PC-3 (cell line): Measurements from ENCODE around the gene STRN3. TPM values are rescaled to one million over a fixed set of nuclear protein-coding genes. Genes with fewer than 3 reads are reported as not detected.
"Not testable (repeated sequence)": the region's sequence is repeated elsewhere in the genome, so short reads cannot be mapped to it uniquely, and the experiment has no call there.

ENCODE experiments used
- ATAC-seq: fragments of 200-7000 bp; cut with Tn5 transposase; 2 replicates; pipeline ENCODE4 v1.9.1; 2020; ENCODE audit warnings: mild to moderate bottlenecking, moderate library complexity
- BruUV-seq: library from RNA; stranded (reverse); fragments of 400-500 nt; replicated peaks from 2 replicates; lab custom pipeline; 2021; lab: Mats Ljungman, UMichigan
- CTCF ChIA-PET: fragments of 300-600 bp; sonication (Branson Sonifier 250); formaldehyde crosslinking; loops from one replicate; lab custom pipeline; 2022; ENCODE audit warnings: antibody characterized with exemption; lab: Charles Lee
- POLR2A ChIA-PET: fragments of 300-600 bp; sonication (Branson Sonifier 250); formaldehyde crosslinking; loops from one replicate; lab custom pipeline; 2022; ENCODE audit warnings: antibody characterized with exemption; ENCODE audit not compliant: unreplicated experiment; lab: Charles Lee
- DNase-seq: peaks from one replicate; pipeline ENCODE4 v3.0.0-alpha.2; 2015
- H2AFZ ChIP-seq: fragments of 300-600 bp; sonication (generic); 2 replicates; pipeline ENCODE4 v1.6.0; 2016; ENCODE audit warnings: antibody characterized with exemption, low read length
- H3F3A ChIP-seq: fragments of 300-600 bp; sonication (generic); one replicate; pipeline ENCODE4 v1.6.0; 2017; ENCODE audit warnings: antibody characterized with exemption, low read length, control low read depth, mild to moderate bottlenecking; ENCODE audit not compliant: unreplicated experiment
- H3K27ac ChIP-seq: fragments of 300-600 bp; sonication (generic); 2 replicates; pipeline ENCODE4 v1.5.1; 2016; ENCODE audit warnings: mild to moderate bottlenecking, low read length
- H3K27me3 ChIP-seq: fragments of 300-600 bp; sonication (generic); 2 replicates; pipeline ENCODE4 v1.6.1; 2016; ENCODE audit warnings: low read length, mixed read lengths
- H3K36me3 ChIP-seq: fragments of 300-600 bp; sonication (generic); 2 replicates; pipeline ENCODE4 v1.6.1; 2016; ENCODE audit warnings: low read depth, mixed run types, low read length, mixed read lengths
- H3K4me1 ChIP-seq: fragments of 300-600 bp; sonication (generic); 2 replicates; pipeline ENCODE4 v1.5.1; 2016; ENCODE audit warnings: low read length; ENCODE audit not compliant: insufficient read depth
- H3K4me2 ChIP-seq: fragments of 300-600 bp; sonication (generic); 2 replicates; pipeline ENCODE4 v1.6.0; 2016; ENCODE audit warnings: low read length
- H3K4me3 ChIP-seq: fragments of 300-600 bp; sonication (generic); 2 replicates; pipeline ENCODE4 v1.5.1; 2016; ENCODE audit warnings: mild to moderate bottlenecking, low read length, mixed read lengths
- H3K79me2 ChIP-seq: fragments of 300-600 bp; sonication (generic); 2 replicates; pipeline ENCODE4 v1.6.1; 2017; ENCODE audit warnings: low read length, mixed read lengths
- H3K9ac ChIP-seq: fragments of 300-600 bp; sonication (generic); 2 replicates; pipeline ENCODE4 v1.6.0; 2016; ENCODE audit warnings: mild to moderate bottlenecking, low read length
- H3K9me2 ChIP-seq: fragments of 300-600 bp; sonication (generic); replicated peaks from 2 replicates; pipeline ENCODE4 v1.6.1; 2016; ENCODE audit warnings: mixed run types, low read length, mixed read lengths
- H3K9me3 ChIP-seq: fragments of 300-600 bp; sonication (generic); 2 replicates; pipeline ENCODE4 v1.6.1; 2016; ENCODE audit warnings: low read length, mixed read lengths
- H4K20me1 ChIP-seq: fragments of 300-600 bp; sonication (generic); 2 replicates; pipeline ENCODE4 v1.6.1; 2016; ENCODE audit warnings: low read length, mixed read lengths
- EZH2 ChIP-seq: fragments of 300-600 bp; sonication (generic); IDR thresholded peaks from one replicate; pipeline ENCODE4 v1.6.1; 2017; ENCODE audit warnings: antibody characterized with exemption, mild to moderate bottlenecking, low read length; ENCODE audit not compliant: unreplicated experiment
- EZH2phosphoT487 ChIP-seq: fragments of 300-600 bp; sonication (generic); IDR thresholded peaks from 2 replicates; pipeline ENCODE4 v1.6.1; 2018; ENCODE audit warnings: mild to moderate bottlenecking, antibody characterized with exemption, low read length, borderline replicate concordance
- intact Hi-C: fragments of 100-400 bp; cut with micrococcal nuclease; formaldehyde crosslinking; loops from 2 replicates; pipeline ENCODE4 v1.9.0; 2023
- total RNA-seq: library from RNA; depleted of rRNA; stranded (reverse); fragments of >200 nt; gene quantifications from 2 replicates; pipeline ENCODE4 v1.2.3, GENCODE V29; 2014
- TF ChIP-seq, protein P1 (sequence below): fragments of 300-600 bp; sonication (generic); conservative IDR thresholded peaks from 2 replicates; pipeline ENCODE4 v1.5.1; 2017; ENCODE audit warnings: antibody characterized with exemption, low read depth, mild to moderate bottlenecking, low read length

The STRN3 gene
- total RNA-seq, 1 experiment from 2014 or later = 41.4 TPM

DNA sequence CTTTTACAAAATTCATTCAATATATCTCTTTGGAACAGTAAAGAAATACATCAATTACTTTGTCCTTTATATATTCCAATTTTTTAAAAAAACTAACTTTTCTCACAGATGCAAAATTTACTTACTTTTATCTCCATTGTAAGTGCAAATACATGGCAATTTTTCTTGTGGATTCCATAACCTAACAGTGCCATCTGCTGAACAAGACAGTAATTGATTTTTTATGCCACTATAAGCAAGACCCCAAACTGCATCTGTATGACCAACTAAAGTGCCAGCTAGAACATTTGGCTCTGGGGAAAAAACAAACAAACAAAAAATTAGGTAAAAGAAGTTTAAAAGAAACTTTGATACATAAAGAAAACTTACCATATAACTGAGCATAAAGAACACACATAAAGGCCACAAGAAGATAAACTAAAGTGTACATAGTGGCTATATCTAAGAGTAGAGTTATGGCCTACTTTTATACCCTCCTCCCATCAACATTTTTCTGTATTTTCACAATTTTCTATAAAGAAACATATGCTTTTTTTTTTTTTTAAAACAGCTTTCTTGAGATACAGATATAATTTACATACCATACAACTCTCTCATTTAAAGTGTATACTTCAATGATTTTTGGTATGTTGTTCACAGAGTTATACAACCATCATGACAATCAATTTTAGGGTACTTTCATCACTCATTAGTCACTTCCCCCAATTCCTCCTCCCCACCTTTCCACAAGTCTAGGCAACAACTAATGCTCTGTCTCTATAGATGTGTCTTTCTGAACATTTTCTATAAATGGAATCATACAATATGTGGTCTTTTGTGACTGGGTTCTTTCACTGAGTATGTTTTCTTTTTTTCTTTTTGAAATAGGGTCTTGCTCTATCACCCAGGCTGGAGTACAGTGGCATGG, 119.2 kb downstream of the STRN3 start:
- BruUV-seq = no TSS peak
- ChIA-PET CTCF (interaction anchor here (0.7 kb wide), 1 partner anchor 9 kb away, joined by 3 read pairs; no protein-coding TSS in a partner anchor), POLR2A (interaction anchor here (0.5 kb wide), 1 partner anchor 94 kb away, joined by 8 read pairs; no protein-coding TSS in a partner anchor)
- Histone ChIP-seq H3K36me3 (peaks cover 31% of the 10 kb centered on the region), H3F3A (no peaks in the 10 kb centered on the region), H3K4me3 (no peak overlapping the region), H3K4me2 (no peak overlapping the region), H2AFZ (no peak overlapping the region), H4K20me1 (no peaks in the 10 kb centered on the region), H3K4me1 (no peaks in the 10 kb centered on the region), H3K79me2 (no peaks in the 10 kb centered on the region), H3K9me2 (no peaks in the 10 kb centered on the region), H3K9me3 (no peaks in the 10 kb centered on the region), H3K27me3 (no peaks in the 10 kb centered on the region), H3K27ac (no peak overlapping the region), H3K9ac (no peak overlapping the region)
- DNase-seq (peak; percentile 53), ATAC-seq (peak; percentile 76)
- TF ChIP-seq, protein P1, sequence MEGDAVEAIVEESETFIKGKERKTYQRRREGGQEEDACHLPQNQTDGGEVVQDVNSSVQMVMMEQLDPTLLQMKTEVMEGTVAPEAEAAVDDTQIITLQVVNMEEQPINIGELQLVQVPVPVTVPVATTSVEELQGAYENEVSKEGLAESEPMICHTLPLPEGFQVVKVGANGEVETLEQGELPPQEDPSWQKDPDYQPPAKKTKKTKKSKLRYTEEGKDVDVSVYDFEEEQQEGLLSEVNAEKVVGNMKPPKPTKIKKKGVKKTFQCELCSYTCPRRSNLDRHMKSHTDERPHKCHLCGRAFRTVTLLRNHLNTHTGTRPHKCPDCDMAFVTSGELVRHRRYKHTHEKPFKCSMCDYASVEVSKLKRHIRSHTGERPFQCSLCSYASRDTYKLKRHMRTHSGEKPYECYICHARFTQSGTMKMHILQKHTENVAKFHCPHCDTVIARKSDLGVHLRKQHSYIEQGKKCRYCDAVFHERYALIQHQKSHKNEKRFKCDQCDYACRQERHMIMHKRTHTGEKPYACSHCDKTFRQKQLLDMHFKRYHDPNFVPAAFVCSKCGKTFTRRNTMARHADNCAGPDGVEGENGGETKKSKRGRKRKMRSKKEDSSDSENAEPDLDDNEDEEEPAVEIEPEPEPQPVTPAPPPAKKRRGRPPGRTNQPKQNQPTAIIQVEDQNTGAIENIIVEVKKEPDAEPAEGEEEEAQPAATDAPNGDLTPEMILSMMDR = peak; percentile 76
- no peak for TF ChIP-seq EZH2
- intact Hi-C loops = loop anchor here (2.0 to 10.0 kb wide), 2 partner anchors 202 to 250 kb away; no protein-coding TSS in a partner anchor

DNA sequence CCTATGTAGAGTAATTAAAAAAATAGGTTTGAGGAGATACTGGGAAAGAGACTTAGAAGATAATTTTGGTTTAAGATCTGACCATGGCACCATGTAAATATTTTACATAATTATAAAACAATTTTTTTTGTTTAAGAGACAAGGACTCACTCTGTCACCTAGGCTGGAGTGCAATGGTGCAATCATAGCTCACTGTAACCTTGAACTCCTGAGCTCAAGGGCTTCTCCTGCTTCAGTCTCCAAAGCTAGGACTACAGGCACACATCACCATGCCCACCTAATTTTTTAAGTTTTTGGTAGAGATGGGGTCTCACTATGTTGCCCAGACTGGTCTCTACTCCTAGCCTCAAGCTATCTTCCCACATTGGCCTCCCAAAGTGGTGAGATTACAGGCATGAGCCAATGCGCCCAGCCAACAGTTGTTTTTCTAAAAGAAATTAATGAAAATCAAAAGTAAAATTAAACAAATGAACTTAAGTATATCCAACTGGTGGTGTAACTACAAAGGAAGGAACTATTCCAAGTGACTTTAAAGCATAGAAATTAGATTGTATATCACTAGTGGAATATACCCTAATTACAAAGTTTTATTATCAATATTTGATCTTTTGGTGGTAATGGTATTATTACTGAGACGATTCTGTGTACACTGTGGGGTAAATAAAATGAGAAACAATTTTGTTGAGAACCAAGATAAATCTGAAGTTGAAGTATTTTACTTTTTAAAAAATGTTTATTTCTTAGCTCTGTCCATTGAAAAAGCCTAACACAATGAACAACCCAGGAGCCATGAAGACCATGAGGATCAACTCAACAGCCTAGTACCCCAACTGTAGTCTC, 122.7 kb downstream of the STRN3 start:
- Histone ChIP-seq H3K79me2 (no peaks in the 10 kb centered on the region), H3K27me3 (no peaks in the 10 kb centered on the region), H3K9me2 (no peaks in the 10 kb centered on the region), H3K4me1 (no peaks in the 10 kb centered on the region), H3K9ac (no peak overlapping the region), H2AFZ (no peak overlapping the region), H3K4me3 (no peak overlapping the region), H4K20me1 (no peaks in the 10 kb centered on the region), H3K27ac (no peak overlapping the region), H3K9me3 (no peaks in the 10 kb centered on the region), H3F3A (no peaks in the 10 kb centered on the region), H3K4me2 (no peak overlapping the region), H3K36me3 (peaks cover 12% of the 10 kb centered on the region)
- BruUV-seq = no TSS peak
- POLR2A ChIA-PET = no interaction called here
- ATAC-seq (no peak), DNase-seq (no peak)
- CTCF ChIA-PET = interaction anchor here (0.6 kb wide), 1 partner anchor 61 kb away, joined by 4 read pairs; no protein-coding TSS in a partner anchor
- no peak for TF ChIP-seq EZH2phosphoT487
- TF ChIP-seq, protein P1 = no peak
- TF ChIP-seq EZH2 = no peak
- intact Hi-C loops = loop anchor here (10.0 kb wide), 1 partner anchor 199 kb away; no protein-coding TSS in a partner anchor

DNA sequence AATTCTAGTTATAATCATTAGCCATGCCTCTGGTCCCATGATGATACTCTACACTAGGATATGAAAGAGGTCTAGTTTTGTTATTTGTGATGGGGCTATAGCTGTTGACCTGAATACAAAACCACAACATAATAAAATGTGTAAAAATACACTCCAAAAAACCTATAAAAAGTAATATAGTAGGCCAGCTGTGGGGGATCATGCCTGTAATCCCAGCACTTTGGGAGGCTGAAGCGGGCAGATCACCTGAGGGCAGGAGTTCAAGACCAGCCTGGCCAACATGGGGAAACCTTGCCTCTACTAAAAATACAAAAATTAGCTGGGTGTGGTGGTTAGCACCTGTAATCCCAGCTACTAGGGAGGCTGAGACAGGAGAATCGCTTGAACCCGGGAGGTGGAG, 129.1 kb downstream of the STRN3 start:
- H3K4me3 ChIP-seq, ATAC-seq, H3K79me2 ChIP-seq, H3K9me3 ChIP-seq, intact Hi-C loops, H3F3A ChIP-seq, H4K20me1 ChIP-seq, CTCF ChIA-PET, POLR2A ChIA-PET, H3K27me3 ChIP-seq, H2AFZ ChIP-seq, H3K9ac ChIP-seq, DNase-seq, H3K27ac ChIP-seq, H3K9me2 ChIP-seq, H3K4me1 ChIP-seq, H3K4me2 ChIP-seq, BruUV-seq: not testable (repeated sequence)
- H3K36me3 ChIP-seq = peaks cover 24% of the 10 kb centered on the region; the same call in 1 of the 2 replicates
